Measurements from ENCODE around the gene GRM2.

The GRM2 gene

GRCh38 chr3:51680663-51681230 is 26.1 kb upstream of the GRM2 start:
- DNase-seq (ENCODE audit: low spot score) = no peak

- no peak for DNase-seq (ENCODE audit: low spot score)
Observed at GRCh38 chr3:51681453-51681852, 25.4 kb upstream of the GRM2 start.

GRCh38 chr3:51682079-51682478 is 24.8 kb upstream of the GRM2 start:
- peak; percentile 71 for DNase-seq (ENCODE audit: low spot score)

GRCh38 chr3:51682526-51682925 is 24.3 kb upstream of the GRM2 start:
- no peak for DNase-seq (ENCODE audit: low spot score)

GRCh38 chr3:51683566-51683965 is 23.3 kb upstream of the GRM2 start:
- DNase-seq (ENCODE audit: low spot score) = no peak

DNA sequence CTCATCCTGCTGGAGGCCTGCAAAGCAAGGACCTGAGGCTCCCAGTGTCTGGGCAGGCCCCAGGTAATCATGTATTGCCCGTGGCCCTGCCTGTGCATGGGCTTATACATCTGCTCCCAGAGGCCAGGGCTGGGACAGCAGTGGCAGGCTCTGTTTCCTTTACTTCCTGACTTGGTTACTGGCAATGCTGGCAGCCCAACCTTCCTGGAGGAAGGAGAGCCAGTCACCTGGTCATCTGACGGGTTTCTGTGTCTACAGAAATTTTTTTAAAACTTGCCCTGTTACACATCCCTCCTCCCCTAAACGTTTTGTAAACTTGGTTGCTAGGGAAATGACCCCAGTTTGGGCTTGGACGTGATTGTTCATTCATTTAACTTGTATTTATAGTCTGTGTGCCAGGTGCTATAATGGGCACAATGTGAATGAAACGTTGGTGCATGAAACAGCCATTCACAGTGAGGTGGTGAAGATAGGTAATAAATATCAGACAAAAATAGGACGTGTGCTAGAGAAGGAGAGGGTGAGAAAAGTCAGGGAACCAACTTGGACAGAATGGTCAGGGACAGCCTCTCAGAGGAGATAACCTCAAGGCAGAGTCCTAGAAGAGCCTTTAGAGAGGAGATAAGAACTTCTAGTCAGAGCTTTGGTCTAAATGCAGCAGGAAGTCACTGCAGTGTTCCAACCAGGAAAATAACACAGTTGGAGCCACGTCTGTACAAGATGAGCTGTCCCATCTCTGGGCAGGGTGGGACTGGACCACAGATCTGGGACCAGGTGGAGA is 21.7 kb upstream of the GRM2 start:
- no peak for DNase-seq (ENCODE audit: low spot score)

GRCh38 chr3:51686056-51686455 is 20.8 kb upstream of the GRM2 start:
- DNase-seq (ENCODE audit: low spot score) = no peak

DNA sequence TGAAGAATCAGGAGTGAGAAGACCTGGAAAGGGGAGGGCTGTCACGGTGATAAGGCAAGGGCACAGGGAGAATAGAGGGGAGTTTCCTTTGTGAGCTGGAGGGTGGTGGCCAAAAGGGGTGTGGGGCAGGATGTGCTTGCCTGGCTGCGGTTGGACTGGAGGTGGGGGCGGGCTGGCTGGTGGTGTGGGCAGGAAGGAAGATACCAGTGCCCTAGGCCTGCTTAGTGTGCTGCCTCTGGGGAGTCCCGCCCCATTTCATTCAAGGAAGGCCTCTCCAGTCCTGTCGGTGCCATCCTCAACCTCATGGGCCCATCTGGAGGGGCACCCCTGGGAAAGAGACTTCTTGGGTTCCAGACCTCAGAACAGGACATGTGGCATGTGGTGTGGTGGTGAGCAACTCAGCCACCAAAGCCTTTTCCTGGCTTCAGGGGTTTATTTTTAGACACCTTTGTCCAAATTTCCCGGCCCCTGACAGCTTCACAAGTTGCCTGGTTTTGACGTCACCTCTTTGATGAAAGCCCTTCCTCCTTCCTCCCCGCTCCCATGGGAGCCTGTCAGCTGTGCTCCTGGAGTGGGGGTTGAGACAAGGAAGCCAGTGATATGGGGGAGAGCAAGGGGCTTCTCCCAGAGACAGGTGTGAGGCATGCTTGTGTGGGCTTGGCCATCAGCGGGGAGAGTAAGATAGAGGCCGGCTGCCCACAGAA is 20.2 kb upstream of the GRM2 start:
- DNase-seq (ENCODE audit: low spot score) = no peak

DNA sequence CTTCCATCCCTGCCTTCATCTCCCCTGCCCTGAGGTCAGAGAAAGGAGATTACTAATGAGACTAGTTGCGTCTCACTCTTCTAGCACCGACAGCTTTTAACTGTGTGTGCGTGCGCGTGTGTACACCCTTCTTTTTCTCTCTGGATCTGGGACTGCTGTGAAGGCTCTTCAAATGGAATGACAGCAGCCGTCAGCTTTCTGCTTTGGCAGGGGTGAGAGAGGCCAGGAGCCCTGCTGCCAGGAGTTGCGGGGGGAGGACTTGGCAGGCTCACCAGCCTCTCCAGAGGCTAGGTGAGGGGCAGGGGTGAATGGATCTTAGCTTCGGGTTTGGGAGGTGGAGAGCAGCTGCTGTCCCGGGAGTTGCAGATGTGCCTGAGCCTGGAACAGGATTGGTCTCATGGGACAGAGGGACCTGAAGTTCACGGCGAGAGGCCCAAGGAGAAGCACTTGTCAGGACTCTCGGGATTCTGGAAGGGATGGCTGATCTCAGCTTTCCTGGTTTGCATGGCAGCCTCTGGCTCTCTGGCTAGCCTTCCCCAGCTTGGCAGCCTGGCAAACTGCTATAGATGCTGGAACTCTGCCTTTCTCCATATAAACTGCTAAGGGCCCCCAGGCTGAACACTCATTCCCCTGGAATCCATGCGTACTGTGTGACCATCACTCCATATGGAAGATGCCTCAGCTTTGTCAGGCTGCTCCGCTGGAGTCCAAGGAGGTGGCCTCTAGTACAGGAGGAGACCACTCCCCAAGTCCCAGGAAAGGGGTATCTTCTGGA is 19.2 kb upstream of the GRM2 start:
- no peak for DNase-seq (ENCODE audit: low spot score)

GRCh38 chr3:51688206-51688600 is 18.7 kb upstream of the GRM2 start:
- no peak for DNase-seq (ENCODE audit: low spot score)

- DNase-seq (ENCODE audit: low spot score) = no peak
Observed at GRCh38 chr3:51691021-51691420, 15.8 kb upstream of the GRM2 start.

DNA sequence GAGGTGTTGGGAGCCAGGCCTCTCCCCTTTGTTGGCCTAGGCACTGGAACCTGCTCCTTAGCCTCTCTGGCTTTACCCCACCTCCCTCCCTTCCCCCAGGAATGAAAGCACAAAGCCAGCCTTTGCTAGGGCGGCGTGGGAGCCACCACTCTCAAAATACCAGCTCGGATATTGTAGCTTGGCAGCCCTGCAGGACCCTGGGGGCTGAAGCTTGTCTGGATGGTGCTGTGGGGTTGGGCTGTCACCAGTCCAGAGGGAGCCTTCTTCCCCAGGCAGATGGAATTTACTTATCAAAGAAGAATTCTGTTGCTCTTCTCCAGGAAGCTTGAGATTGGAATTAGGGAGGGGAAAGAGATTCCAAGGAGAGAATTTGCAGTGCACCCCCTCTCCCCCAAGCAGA is 14.9 kb upstream of the GRM2 start:
- DNase-seq (ENCODE audit: low spot score) = no peak

- no peak for DNase-seq (ENCODE audit: low spot score)
Observed at GRCh38 chr3:51692980-51693395, 13.9 kb upstream of the GRM2 start.

DNA sequence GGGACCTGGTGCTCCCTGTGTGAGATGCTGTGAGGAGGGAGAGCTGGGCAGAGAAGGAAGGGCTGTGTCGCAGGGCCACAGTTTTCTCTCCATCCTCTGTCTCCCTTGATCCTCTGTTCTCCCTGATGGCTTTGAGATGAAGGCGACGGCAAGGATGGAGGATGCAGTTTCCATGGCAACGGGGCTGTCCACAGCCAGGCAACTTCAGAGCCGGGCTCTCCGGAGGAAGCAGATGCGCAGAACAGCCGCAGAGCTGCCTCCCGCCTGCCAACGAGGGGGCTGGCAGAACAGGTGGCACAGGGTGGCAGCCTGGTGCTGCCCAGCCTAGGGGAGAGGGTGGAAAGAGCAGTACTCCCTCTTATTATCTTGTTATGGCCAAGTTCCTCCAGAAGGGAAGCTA is 9.9 kb upstream of the GRM2 start:
- DNase-seq (ENCODE audit: low spot score) = no peak

DNA sequence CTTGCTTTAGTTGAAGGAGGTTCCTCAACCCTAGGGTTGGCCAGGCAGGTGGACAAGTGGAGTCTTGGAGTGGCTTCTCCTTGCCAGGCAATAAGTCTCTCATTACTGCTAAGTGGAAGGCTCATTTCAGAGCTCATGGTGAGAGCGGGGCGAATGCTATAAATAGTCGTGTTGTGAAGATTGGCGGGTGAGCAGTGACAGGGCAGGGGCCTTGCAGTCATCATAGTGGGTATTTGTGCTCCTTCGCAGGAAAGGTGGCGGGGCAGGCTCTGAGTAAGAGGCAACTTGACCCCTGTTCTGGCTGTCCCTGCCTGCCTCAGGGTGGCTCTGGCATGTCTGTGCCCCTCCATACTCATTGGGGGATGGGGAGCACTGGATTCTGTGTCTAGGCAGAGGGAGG is 8.7 kb upstream of the GRM2 start:
- no peak for DNase-seq (ENCODE audit: low spot score)

DNA sequence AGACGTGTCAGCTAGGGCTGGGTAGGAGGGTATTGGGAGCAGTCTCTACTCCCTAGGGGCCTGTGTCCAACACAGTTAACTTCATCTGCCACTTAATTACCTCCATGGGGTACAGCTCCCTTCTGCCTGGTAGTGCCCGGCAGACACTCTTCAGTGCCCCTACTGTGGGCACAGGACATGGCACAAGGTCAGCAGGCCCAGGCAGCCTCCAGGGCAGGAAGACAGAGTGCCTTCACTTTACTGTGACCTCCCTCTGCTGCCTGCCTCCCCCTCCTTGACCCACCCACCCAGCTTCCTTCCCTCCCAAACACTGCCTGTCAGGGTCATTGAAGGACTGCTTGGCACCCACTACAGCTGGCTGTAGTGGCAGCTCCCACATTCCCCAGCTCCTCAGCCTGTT is 6.5 kb upstream of the GRM2 start:
- DNase-seq (ENCODE audit: low spot score) = no peak

GRCh38 chr3:51702156-51702555 is 4.7 kb upstream of the GRM2 start:
- no peak for DNase-seq (ENCODE audit: low spot score)

GRCh38 chr3:51703068-51703760 is 3.7 kb upstream of the GRM2 start:
- no peak for DNase-seq (ENCODE audit: low spot score)

GRCh38 chr3:51703761-51704510 is 2.9 kb upstream of the GRM2 start:
- no peak for DNase-seq (ENCODE audit: low spot score)

GRCh38 chr3:51704511-51704950 is 2.3 kb upstream of the GRM2 start:
- no peak for DNase-seq (ENCODE audit: low spot score)
